H1 (cell line): ENCODE data around the gene CCDC83. TPM values are rescaled to one million over a fixed set of nuclear protein-coding genes. Genes with fewer than 3 reads are reported as not detected.

Source experiments
- CTCF ChIA-PET: fragments of 300-600 bp; sonication (Branson Sonifier 250); formaldehyde crosslinking; loops from one replicate; lab custom pipeline; 2021; ENCODE audit not compliant: partially characterized antibody; lab: Charles Lee
- POLR2A ChIA-PET: fragments of 300-600 bp; sonication (Branson Sonifier 250); formaldehyde crosslinking; loops from one replicate; lab custom pipeline; 2021; ENCODE audit warnings: inconsistent platforms; ENCODE audit not compliant: partially characterized antibody; lab: Charles Lee
- DNase-seq, 2 experiments: peaks; one replicate each; pipeline versions ENCODE4 v3.0.0 to v3.0.0-alpha.2; 2010 to 2022; ENCODE audit warnings: low spot score in 2 of 2, low read depth in 1 of 2, mixed read lengths in 1 of 2
- FAIRE-seq: peaks from 2 replicates; lab custom pipeline; 2011; peaks lifted over from hg19 to GRCh38; lab: Jason Lieb, UNC
- H2AFZ ChIP-seq: 2 replicates; pipeline ENCODE4 v1.8.1; 2012; ENCODE audit warnings: low read length, inconsistent platforms
- H2AK5ac ChIP-seq: 2 replicates; pipeline ENCODE4 v1.6.1; 2013; ENCODE audit warnings: low read depth, low read length
- H2BK120ac ChIP-seq: replicated peaks from 2 replicates; pipeline ENCODE3; 2013; ENCODE audit warnings: low read depth, low read length, inconsistent platforms
- H2BK12ac ChIP-seq: 2 replicates; pipeline ENCODE4 v1.6.1; 2013; ENCODE audit warnings: low read depth, low read length
- H2BK15ac ChIP-seq: 2 replicates; pipeline ENCODE4 v1.6.1; 2013; ENCODE audit warnings: low read length
- H2BK20ac ChIP-seq: 2 replicates; pipeline ENCODE4 v1.6.1; 2013; ENCODE audit warnings: low read length
- H2BK5ac ChIP-seq: 2 replicates; pipeline ENCODE4 v1.6.1; 2013; ENCODE audit warnings: low read depth, low read length
- H3K14ac ChIP-seq: 2 replicates; pipeline ENCODE4 v1.6.1; 2013; ENCODE audit warnings: inconsistent platforms; ENCODE audit not compliant: insufficient read length
- H3K18ac ChIP-seq: 2 replicates; pipeline ENCODE4 v1.6.1; 2013; ENCODE audit warnings: low read length; ENCODE audit errors: extremely low read depth
- H3K23ac ChIP-seq: 2 replicates; pipeline ENCODE4 v1.6.1; 2013; ENCODE audit warnings: inconsistent platforms; ENCODE audit not compliant: insufficient read length
- H3K23me2 ChIP-seq: 2 replicates; pipeline ENCODE4 v1.6.1; 2013; ENCODE audit warnings: low read depth, low read length
- H3K27ac ChIP-seq: 2 replicates; pipeline ENCODE4 v1.6.1; 2011; ENCODE audit warnings: low read depth, low read length, inconsistent platforms
- H3K27me3 ChIP-seq, 4 experiments: replicated peaks in 1 of 4; 1 replicate in 1 of 4; 2 replicates in 3 of 4; pipeline versions ENCODE4 v1.6.1 to v1.8.1; 2011 to 2013; ENCODE audit warnings: low read length in 3 of 4, mild to moderate bottlenecking in 3 of 4, inconsistent platforms in 2 of 4, mixed read lengths in 2 of 4, moderate library complexity in 1 of 4; ENCODE audit not compliant: control insufficient read depth in 3 of 4, insufficient read depth in 3 of 4; ENCODE audit errors: extremely low read depth in 1 of 4
- H3K36me3 ChIP-seq, 4 experiments: 2 replicates each; pipeline versions ENCODE4 v1.6.1 to v1.8.1; 2011 to 2013; ENCODE audit warnings: mild to moderate bottlenecking in 4 of 4, low read length in 3 of 4, moderate library complexity in 2 of 4, control low read depth in 1 of 4, inconsistent platforms in 1 of 4; ENCODE audit not compliant: insufficient read depth in 4 of 4, control insufficient read depth in 2 of 4
- H3K4ac ChIP-seq: replicated peaks from 2 replicates; pipeline ENCODE3; 2013; ENCODE audit warnings: low read length, low read depth, mixed read lengths, inconsistent platforms; ENCODE audit not compliant: insufficient read length
- H3K4me1 ChIP-seq, 4 experiments: replicated peaks in 1 of 4; 1 replicate in 1 of 4; 2 replicates in 3 of 4; pipeline versions ENCODE4 v1.6.1 to v1.8.1; 2011 to 2013; ENCODE audit warnings: low read length in 3 of 4, inconsistent platforms in 2 of 4, mixed read lengths in 1 of 4; ENCODE audit not compliant: insufficient read depth in 4 of 4, control insufficient read depth in 3 of 4
- H3K4me2 ChIP-seq, 2 experiments: 2 replicates each; pipeline versions ENCODE4 v1.6.1 to v1.8.1; 2011 to 2013; ENCODE audit warnings: low read depth in 2 of 2, low read length in 2 of 2, control low read depth in 1 of 2, inconsistent platforms in 1 of 2, mild to moderate bottlenecking in 1 of 2; ENCODE audit not compliant: insufficient read depth in 1 of 2
- H3K4me3 ChIP-seq, 4 experiments: fragments of 200-600, 300-600 bp in 1 of 4; sonication (generic), shearing (Covaris generic), sonication (Bioruptor Twin) in 1 of 4; 2 replicates each; pipeline versions ENCODE4 v1.5.1 to v1.8.1; 2011 to 2016; ENCODE audit warnings: low read length in 4 of 4, low read depth in 3 of 4, control low read depth in 2 of 4, inconsistent platforms in 2 of 4, mild to moderate bottlenecking in 2 of 4, mixed read lengths in 1 of 4, moderate library complexity in 1 of 4; ENCODE audit not compliant: insufficient read depth in 2 of 4; ENCODE audit errors: extremely low read depth in 1 of 4
- H3K56ac ChIP-seq: replicated peaks from 2 replicates; pipeline ENCODE3; 2013; ENCODE audit warnings: low read depth, mild to moderate bottlenecking, mixed read lengths, low read length, inconsistent platforms; ENCODE audit not compliant: insufficient read length
- H3K79me1 ChIP-seq: 2 replicates; pipeline ENCODE4 v1.6.1; 2013; ENCODE audit warnings: low read depth, low read length, control low read depth
- H3K79me2 ChIP-seq, 2 experiments: 2 replicates each; pipeline versions ENCODE4 v1.6.1 to v1.8.1; 2012 to 2013; ENCODE audit warnings: low read length in 2 of 2, mild to moderate bottlenecking in 2 of 2, inconsistent platforms in 1 of 2; ENCODE audit not compliant: insufficient read depth in 2 of 2, control insufficient read depth in 1 of 2
- H3K9ac ChIP-seq, 4 experiments: replicated peaks in 1 of 4; 1 replicate in 1 of 4; 2 replicates in 3 of 4; pipeline versions ENCODE4 v1.6.1 to v1.8.1; 2011 to 2013; ENCODE audit warnings: low read depth in 3 of 4, low read length in 3 of 4, control low read depth in 2 of 4, mild to moderate bottlenecking in 2 of 4, moderate library complexity in 2 of 4, inconsistent platforms in 1 of 4; ENCODE audit errors: extremely low read depth in 1 of 4
- H3K9me3 ChIP-seq, 2 experiments: 2 replicates each; pipeline versions ENCODE4 v1.6.1 to v1.8.1; 2012 to 2013; ENCODE audit warnings: mild to moderate bottlenecking in 2 of 2, moderate library complexity in 2 of 2, control low read depth in 1 of 2, inconsistent platforms in 1 of 2, low read depth in 1 of 2, low read length in 1 of 2, mixed read lengths in 1 of 2; ENCODE audit not compliant: insufficient read depth in 2 of 2
- H4K20me1 ChIP-seq, 2 experiments: replicated peaks in 1 of 2; 2 replicates each; pipeline versions ENCODE3 to v1.8.1; 2011 to 2013; ENCODE audit warnings: inconsistent platforms in 2 of 2, low read length in 2 of 2, mild to moderate bottlenecking in 1 of 2; ENCODE audit not compliant: insufficient read depth in 2 of 2, control insufficient read depth in 1 of 2
- H4K5ac ChIP-seq: 2 replicates; pipeline ENCODE4 v1.6.1; 2013; ENCODE audit warnings: low read length, low read depth, mixed read lengths, inconsistent platforms; ENCODE audit not compliant: insufficient read length
- H4K8ac ChIP-seq: 2 replicates; pipeline ENCODE4 v1.8.0; 2013; ENCODE audit warnings: mild to moderate bottlenecking, moderate library complexity, low read length, inconsistent platforms; ENCODE audit not compliant: insufficient read depth; ENCODE audit errors: extremely low read depth
- H4K91ac ChIP-seq: replicated peaks from 2 replicates; pipeline ENCODE3; 2013; ENCODE audit warnings: low read length, mixed read lengths, inconsistent platforms; ENCODE audit not compliant: insufficient read length
- ATF2 ChIP-seq: IDR thresholded peaks from 2 replicates; pipeline ENCODE4 v1.6.1; 2012; ENCODE audit warnings: low read length, inconsistent platforms
- CREB1 ChIP-seq: IDR thresholded peaks from 2 replicates; pipeline ENCODE4 v1.6.1; 2012; ENCODE audit warnings: inconsistent platforms
- EGR1 ChIP-seq: IDR thresholded peaks from 2 replicates; pipeline ENCODE4 v1.6.1; 2011; ENCODE audit warnings: low read depth, low read length, borderline replicate concordance
- EZH2 ChIP-seq: fragments of 200-600 bp; sonication (generic); IDR thresholded peaks from 2 replicates; pipeline ENCODE4 v1.7.1; 2012; ENCODE audit warnings: low read depth, mild to moderate bottlenecking, moderate library complexity, low read length, inconsistent platforms; ENCODE audit not compliant: severe bottlenecking
- GTF2F1 ChIP-seq: IDR thresholded peaks from 2 replicates; pipeline ENCODE4 v1.6.1; 2012; ENCODE audit warnings: low read depth, low read length, improper control_type of control experiment, borderline replicate concordance
- HDAC2 ChIP-seq, 2 experiments: fragments of 300-600 bp in 1 of 2; sonication (generic) in 1 of 2; IDR thresholded peaks; 2 replicates each; pipeline ENCODE4 v1.6.1; 2011 to 2012; ENCODE audit warnings: low read depth in 2 of 2, low read length in 2 of 2, mild to moderate bottlenecking in 2 of 2, moderate library complexity in 2 of 2, borderline replicate concordance in 1 of 2, inconsistent platforms in 1 of 2
- POU5F1 ChIP-seq: IDR thresholded peaks from 2 replicates; pipeline ENCODE4 v1.6.1; 2011; ENCODE audit warnings: low read depth, mild to moderate bottlenecking, low read length, moderate library complexity
- TAF1 ChIP-seq: IDR thresholded peaks from 2 replicates; pipeline ENCODE4 v1.6.1; 2011; ENCODE audit warnings: mild to moderate bottlenecking, low read depth, low read length
- TCF12 ChIP-seq: IDR thresholded peaks from 2 replicates; pipeline ENCODE4 v1.6.1; 2011; ENCODE audit warnings: low read depth, mild to moderate bottlenecking, low read length
- TEAD4 ChIP-seq: IDR thresholded peaks from 2 replicates; pipeline ENCODE4 v1.6.1; 2012; ENCODE audit warnings: low read depth, low read length, inconsistent platforms, mixed read lengths
- WGBS, 2 experiments: shearing (Covaris generic) in 1 of 2; methylation state at CpG; one replicate each; pipeline versions ENCODE4 v1.1.6 to v1.1.7; 2013 to 2015; ENCODE audit warnings: low lambda C conversion rate in 2 of 2, mixed read lengths in 2 of 2, inconsistent platforms in 1 of 2, low coverage in 1 of 2, missing lambda C conversion rate in 1 of 2; ENCODE audit not compliant: insufficient replicate concordance in 2 of 2, insufficient coverage in 1 of 2, insufficient read length in 1 of 2; ENCODE audit errors: extremely low coverage in 1 of 2, missing lambda C conversion rate in 1 of 2; 5-methylcytosine and 5-hydroxymethylcytosine counted together
- polyA plus RNA-seq, 7 experiments: library from polyadenylated mRNA; depleted of rRNA in 3 of 7; stranded (reverse) in 5 of 7; unstranded in 2 of 7; fragments of >200 nt in 5 of 7; fragments of 200-250 nt in 2 of 7; gene quantifications; 1 replicate in 5 of 7; 2 replicates in 1 of 7; 4 replicates in 1 of 7; pipeline versions ENCODE4 v1.2.1 to v1.2.3, GENCODE V29; 2011 to 2013; ENCODE audit warnings: missing spikeins in 2 of 7, mixed read lengths in 2 of 7
- total RNA-seq: library from RNA; stranded (reverse); fragmentation: NEBNext Ultra II Directional; extraction: Animal tissue kit (Norgen Biotek cat#: 25700); gene quantifications from 2 replicates; pipeline ENCODE4 v1.2.1, GENCODE V29; 2021

CCDC83 gene
- total and polyA plus RNA-seq, 2 of the 8 experiments (the other 6 are each of a cell fraction or from before 2014, with no cell fraction given), result not detected

DNA sequence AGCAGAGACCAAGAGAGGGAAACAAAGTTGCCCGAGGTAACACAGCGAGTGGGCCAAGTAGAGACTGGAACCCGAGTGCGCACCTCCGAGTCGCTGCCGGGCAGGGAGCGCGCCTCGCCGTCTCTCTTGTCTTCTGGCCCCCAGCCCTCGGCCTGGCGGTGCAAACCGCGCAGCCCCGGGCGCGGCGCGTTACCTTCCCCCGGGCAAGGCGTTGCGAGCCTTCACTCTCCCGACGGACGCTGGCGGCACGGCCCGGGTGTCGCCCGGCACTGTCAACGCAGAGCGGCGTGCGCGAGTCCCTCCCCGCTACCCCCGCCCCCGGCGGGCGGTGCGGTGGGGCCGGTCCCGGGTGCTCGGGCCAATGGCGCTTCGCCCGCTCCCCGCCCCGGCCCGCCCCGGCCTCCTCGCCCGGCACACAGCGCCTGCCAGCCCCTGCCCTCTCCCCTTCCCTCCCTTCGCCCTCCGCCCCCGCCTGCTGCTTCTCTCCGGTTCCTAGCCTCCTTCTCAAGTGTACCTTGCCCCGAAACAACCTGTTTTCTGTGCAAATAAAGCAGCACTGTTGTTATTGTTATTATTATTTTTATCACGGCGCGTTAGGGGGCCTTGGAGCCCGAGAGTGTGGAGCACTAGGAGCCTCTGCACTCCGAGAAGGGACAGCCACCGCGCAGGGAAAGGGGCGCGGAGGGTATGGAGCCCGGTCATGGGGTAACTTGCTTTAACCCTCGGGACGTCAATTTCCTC, 44.1 kb upstream of the CCDC83 start, which contains the start of gene SYTL2:
Gene SYTL2, minus strand, starts transcription at position 271 of the 741 bp plus-strand sequence. CDS start 53,416 bp downstream, outside the sequence.
- Histone ChIP-seq H3K27ac (no peak within 1 kb of the TSS), H3K27me3 (peaks cover 0 to 35% (median 18%) of the 10 kb centered on the region in 4 experiments; a peak in 6 of 7 replicates), H2BK120ac (no peak within 1 kb of the TSS), H3K14ac (no peak within 1 kb of the TSS), H3K18ac (no peak within 1 kb of the TSS; the same call in none of the 2 replicates), H4K91ac (no peak within 1 kb of the TSS), H2BK15ac (no peak within 1 kb of the TSS), H3K9ac (peak within 1 kb of the TSS in 1 of 4 experiments; percentile 36; a peak in 1 of 7 replicates), H3K4me2 (peak within 1 kb of the TSS; percentile 83 to 91), H4K5ac (no peak within 1 kb of the TSS), H3K56ac (no peak within 1 kb of the TSS), H4K8ac (no peak within 1 kb of the TSS), H3K4me3 (peak within 1 kb of the TSS; percentile 55 to 91 (median 68)), H2BK20ac (no peak within 1 kb of the TSS), H3K9me3 (no peaks in the 10 kb centered on the region), H2BK12ac (0 out of 2 replicates have a peak within 1 kb of the TSS, but pooled peaks have one; percentile 50), H3K79me1 (no peaks in the 10 kb centered on the region), H3K23ac (no peak within 1 kb of the TSS), H2AFZ (peak within 1 kb of the TSS; percentile 99), H2BK5ac (no peak within 1 kb of the TSS), H3K79me2 (no peaks in the 10 kb centered on the region), H4K20me1 (no peaks in the 10 kb centered on the region), H3K4me1 (peaks cover 0 to 3% (median 2%) of the 10 kb centered on the region in 4 experiments; a peak in 4 of 7 replicates), H3K4ac (no peak within 1 kb of the TSS), H3K23me2 (peaks cover 10% of the 10 kb centered on the region; the same call in 1 of the 2 replicates), H2AK5ac (no peak within 1 kb of the TSS), H3K36me3 (no peaks in the 10 kb centered on the region)
- ChIA-PET POLR2A (interaction anchor here (0.6 to 1.5 kb wide), 2 partner anchors 118 to 163 kb away, joined by 3 to 8 read pairs; partner anchors contain the start of gene TMEM126A), CTCF (interaction anchor here (0.6 to 3.6 kb wide), 8 partner anchors 11 to 159 kb away, joined by 3 to 22 read pairs (median 3); partner anchors contain the start of gene CCDC83)
- DNase-seq, result peak in 1 of 2 experiments; percentile 87
- no peak for FAIRE-seq
- WGBS, 2 experiments, result 3% methylated on average over 31 of the region's 72 CpGs; no CpG with 5 or more reads in 1 of the 2 experiments
- no peak for TF ChIP-seq POU5F1
- TF ChIP-seq CREB1, result no peak; the same call in 1 of the 2 replicates
- no peak for TF ChIP-seq TEAD4
- TF ChIP-seq TCF12, result no peak
- no peak for TF ChIP-seq GTF2F1
- no peak for TF ChIP-seq ATF2
- peak; percentile 72; the same call in 1 of the 2 replicates for TF ChIP-seq TAF1
- peak; percentile 79 for TF ChIP-seq EGR1
- peak; percentile 26 to 51; a peak in 1 of 4 replicates for TF ChIP-seq HDAC2 (IDR thresholded peaks at IDR 0.05; ENCODE audit: borderline replicate concordance in 1 of 2, low read depth in 2 of 2, low read length in 2 of 2)
- no peak for TF ChIP-seq EZH2
